Measurements from ENCODE around the gene FOXN4.

- TF ChIP-seq CTCF (IDR thresholded peaks at IDR 0.05; ENCODE audit: low read length) (no peak), EZH2 (IDR thresholded peaks at IDR 0.05; ENCODE audit: borderline replicate concordance, low read length) (no peak)
Measured at GRCh38 chr12:109273354-109273753, 35.7 kb downstream of the FOXN4 start.

Measured in OCI-LY1 (cell line).